Activated CD4-positive, alpha-beta T cell treated with anti-CD3 and anti-CD28 coated beads for 48 hours (primary cell): ENCODE results near the gene PIGH.
"Not testable (repeated sequence)": the region's sequence is repeated elsewhere in the genome, so short reads cannot be mapped to it uniquely, and the experiment has no call there.

Experiments used
- DNase-seq: peaks from one replicate; pipeline ENCODE4 v3.0.0-alpha.2; 2020

The PIGH gene

GRCh38 chr14:67599698-67600561 is at the start of gene PIGH:
PIGH (minus strand) TSS chr14:67600268; CDS start chr14:67600203, 65 bp downstream.
- DNase-seq = peak; percentile 96

- no peak for DNase-seq
Measured at GRCh38 chr14:67646131-67646530, 46.1 kb upstream of the PIGH start.

- DNase-seq = no peak
Measured at GRCh38 chr14:67645414-67645813, 45.3 kb upstream of the PIGH start.

- DNase-seq = no peak
Measured at GRCh38 chr14:67644428-67644827, 44.4 kb upstream of the PIGH start.

- DNase-seq = no peak
Measured at GRCh38 chr14:67643713-67644112, 43.6 kb upstream of the PIGH start.

GRCh38 chr14:67641902-67642749 is 42.1 kb upstream of the PIGH start:
- DNase-seq = peak; percentile 32

GRCh38 chr14:67641480-67641879 is 41.4 kb upstream of the PIGH start:
- DNase-seq = no peak

GRCh38 chr14:67638642-67639041 is 38.6 kb upstream of the PIGH start:
- no peak for DNase-seq

- no peak for DNase-seq
Measured at GRCh38 chr14:67636361-67636919, 36.4 kb upstream of the PIGH start.

GRCh38 chr14:67633451-67634147 is 33.5 kb upstream of the PIGH start:
- no peak for DNase-seq

GRCh38 chr14:67630938-67631337 is 30.9 kb upstream of the PIGH start:
- DNase-seq = no peak

GRCh38 chr14:67630186-67630585 is 30.1 kb upstream of the PIGH start:
- no peak for DNase-seq

- no peak for DNase-seq
Measured at GRCh38 chr14:67627519-67627918, 27.5 kb upstream of the PIGH start.

GRCh38 chr14:67626131-67626530 is 26.1 kb upstream of the PIGH start:
- not testable (repeated sequence) for DNase-seq

GRCh38 chr14:67623114-67623513 is 23.0 kb upstream of the PIGH start:
- DNase-seq = no peak

- peak; percentile 26 for DNase-seq
Measured at GRCh38 chr14:67622675-67623074, 22.6 kb upstream of the PIGH start.

GRCh38 chr14:67620217-67620785 is 20.2 kb upstream of the PIGH start:
- DNase-seq = no peak

GRCh38 chr14:67619446-67620216 is 19.6 kb upstream of the PIGH start, which contains the start of gene ARG2:
ARG2 (plus strand) TSS chr14:67619920; CDS start chr14:67619978, 58 bp downstream.
- DNase-seq = peak; percentile 98

GRCh38 chr14:67618617-67619063 is 18.6 kb upstream of the PIGH start:
- DNase-seq = peak; percentile 19

- peak; percentile 47 for DNase-seq
Measured at GRCh38 chr14:67610491-67610890, 10.4 kb upstream of the PIGH start.

GRCh38 chr14:67609642-67610310 is 9.7 kb upstream of the PIGH start:
- no peak for DNase-seq
